MM.1S (cell line): ENCODE data around the gene WDR90.

Experiments
- DNase-seq: peaks from one replicate; pipeline ENCODE4 v3.0.0-alpha.2; 2015
- H2AFZ ChIP-seq: fragments of 300-600 bp; sonication (generic); 2 replicates; pipeline ENCODE4 v1.6.0; 2016; ENCODE audit warnings: antibody characterized with exemption, low read length
- H3F3A ChIP-seq: fragments of 300-600 bp; sonication (generic); 2 replicates; pipeline ENCODE4 v1.6.1; 2016; ENCODE audit warnings: mild to moderate bottlenecking, antibody characterized with exemption, low read length, moderate library complexity, mixed read lengths; ENCODE audit not compliant: insufficient read depth
- H3K27ac ChIP-seq: fragments of 300-600 bp; sonication (generic); 2 replicates; pipeline ENCODE4 v1.5.1; 2016; ENCODE audit warnings: mild to moderate bottlenecking, low read length
- H3K27me3 ChIP-seq: fragments of 300-600 bp; sonication (generic); replicated peaks from 2 replicates; pipeline ENCODE4 v1.6.0; 2016; ENCODE audit warnings: low read length; ENCODE audit not compliant: insufficient read depth
- H3K36me3 ChIP-seq: fragments of 300-600 bp; sonication (generic); replicated peaks from 2 replicates; pipeline ENCODE4 v1.6.1; 2016; ENCODE audit warnings: mild to moderate bottlenecking, low read length, mixed read lengths; ENCODE audit not compliant: insufficient read depth
- H3K4me1 ChIP-seq: fragments of 300-600 bp; sonication (generic); 2 replicates; pipeline ENCODE4 v1.6.1; 2016; ENCODE audit warnings: low read length, mixed read lengths
- H3K4me2 ChIP-seq: fragments of 300-600 bp; sonication (generic); 2 replicates; pipeline ENCODE4 v1.6.0; 2016; ENCODE audit warnings: low read depth, low read length
- H3K4me3 ChIP-seq: fragments of 300-600 bp; sonication (generic); 2 replicates; pipeline ENCODE4 v1.5.1; 2016; ENCODE audit warnings: low read length, mixed read lengths
- H3K79me2 ChIP-seq: fragments of 300-600 bp; sonication (generic); 2 replicates; pipeline ENCODE4 v1.6.1; 2016; ENCODE audit warnings: mixed run types, low read length, mixed read lengths
- H3K9ac ChIP-seq: fragments of 300-600 bp; sonication (generic); 2 replicates; pipeline ENCODE4 v1.6.1; 2016; ENCODE audit warnings: low read length, mixed read lengths
- H3K9me2 ChIP-seq: fragments of 300-600 bp; sonication (generic); replicated peaks from 2 replicates; pipeline ENCODE4 v1.6.1; 2016; ENCODE audit warnings: mild to moderate bottlenecking, low read length, mixed read lengths; ENCODE audit not compliant: insufficient read depth
- H3K9me3 ChIP-seq: fragments of 300-600 bp; sonication (generic); replicated peaks from 2 replicates; pipeline ENCODE4 v1.6.1; 2016; ENCODE audit warnings: mild to moderate bottlenecking, low read length, mixed read lengths; ENCODE audit not compliant: insufficient read depth
- H4K20me1 ChIP-seq: fragments of 300-600 bp; sonication (generic); 2 replicates; pipeline ENCODE4 v1.6.1; 2016; ENCODE audit warnings: mild to moderate bottlenecking, low read length, moderate library complexity, mixed read lengths; ENCODE audit not compliant: insufficient read depth
- CTCF ChIP-seq: fragments of 300-600 bp; sonication (generic); IDR thresholded peaks from 2 replicates; pipeline ENCODE4 v1.5.1; 2016; ENCODE audit warnings: antibody characterized with exemption, low read length, mixed read lengths
- EZH2 ChIP-seq: fragments of 300-600 bp; sonication (generic); optimal IDR thresholded peaks from 2 replicates; pipeline ENCODE3; 2017; ENCODE audit warnings: low read depth, mild to moderate bottlenecking, antibody characterized with exemption, low read length, mixed read lengths
- EZH2phosphoT487 ChIP-seq: fragments of 300-600 bp; sonication (generic); IDR thresholded peaks from 2 replicates; pipeline ENCODE4 v1.6.1; 2018; ENCODE audit warnings: antibody characterized with exemption, low read length

The WDR90 gene

GRCh38 chr16:700684-701584 lies 51.8 kb downstream of the WDR90 start:
- Histone ChIP-seq H3K36me3 (no peaks in the 10 kb centered on the region), H3K4me1 (no peaks in the 10 kb centered on the region), H4K20me1 (no peaks in the 10 kb centered on the region), H3K27me3 (peaks cover 77% of the 10 kb centered on the region), H3K27ac (no peak overlapping the region), H3K4me2 (no peak overlapping the region), H3F3A (no peaks in the 10 kb centered on the region), H3K9me3 (no peaks in the 10 kb centered on the region), H2AFZ (no peak overlapping the region), H3K79me2 (no peaks in the 10 kb centered on the region), H3K4me3 (no peak overlapping the region), H3K9ac (no peak overlapping the region), H3K9me2 (no peaks in the 10 kb centered on the region)
- no peak for TF ChIP-seq CTCF
- TF ChIP-seq EZH2, result peak; percentile 56
- no peak for TF ChIP-seq EZH2phosphoT487
- no peak for DNase-seq

GRCh38 chr16:702341-702740 lies 53.2 kb downstream of the WDR90 start:
- Histone ChIP-seq H3K9me2 (no peaks in the 10 kb centered on the region), H3K27ac (no peak overlapping the region), H3K4me1 (no peaks in the 10 kb centered on the region), H3K9ac (no peak overlapping the region), H3K4me3 (no peak overlapping the region), H3K4me2 (no peak overlapping the region), H3K36me3 (no peaks in the 10 kb centered on the region), H4K20me1 (no peaks in the 10 kb centered on the region), H2AFZ (no peak overlapping the region), H3K27me3 (peaks cover 82% of the 10 kb centered on the region), H3K9me3 (no peaks in the 10 kb centered on the region), H3K79me2 (no peaks in the 10 kb centered on the region), H3F3A (no peaks in the 10 kb centered on the region)
- no peak for DNase-seq
- TF ChIP-seq CTCF (no peak), EZH2phosphoT487 (no peak), EZH2 (no peak)

GRCh38 chr16:703406-703805 lies 54.2 kb downstream of the WDR90 start:
- no peak for TF ChIP-seq CTCF
- TF ChIP-seq EZH2, result no peak
- no peak for TF ChIP-seq EZH2phosphoT487
- Histone ChIP-seq H3K9ac (no peak overlapping the region), H3K79me2 (no peaks in the 10 kb centered on the region), H3K9me3 (no peaks in the 10 kb centered on the region), H3K4me2 (no peak overlapping the region), H3F3A (no peaks in the 10 kb centered on the region), H3K4me1 (no peaks in the 10 kb centered on the region), H3K9me2 (no peaks in the 10 kb centered on the region), H3K36me3 (no peaks in the 10 kb centered on the region), H4K20me1 (no peaks in the 10 kb centered on the region), H3K27me3 (peaks cover 77% of the 10 kb centered on the region), H3K4me3 (no peak overlapping the region), H3K27ac (no peak overlapping the region), H2AFZ (no peak overlapping the region)
- DNase-seq, result no peak
